Pancreas (tissue), 10 donors: ENCODE measurements around the gene LOXL1. TPM values are rescaled to one million over a fixed set of nuclear protein-coding genes. Genes with fewer than 3 reads are reported as not detected.

Experiments
- ATAC-seq, 4 donors: fragments of 200-7000 bp; cut with Tn5 transposase; one replicate each; pipeline versions ENCODE4 v1.8.0 to v1.9.1; 2020; ENCODE audit warnings: mild to moderate bottlenecking in 4 of 4, moderate library complexity in 4 of 4
- DNase-seq, 6 donors: peaks; one replicate each; pipeline ENCODE4 v3.0.0-alpha.2; 2020
- FAIRE-seq: peaks from 2 replicates; lab custom pipeline; 2012; peaks lifted over from hg19 to GRCh38; lab: Jason Lieb, UNC
- H3K27ac ChIP-seq, 4 donors: fragments of 200-600 bp; sonication (generic); 1 replicate in 3 of 4; 2 replicates in 1 of 4; pipeline versions ENCODE4 v1.5.0 to v1.8.0; 2020
- H3K27me3 ChIP-seq, 4 donors: fragments of 200-600 bp; one replicate each; pipeline ENCODE4 v1.8.0; 2021
- H3K36me3 ChIP-seq, 3 donors: fragments of 200-600 bp; sonication (generic) in 1 of 3; one replicate each; pipeline versions ENCODE4 v1.5.0 to v1.8.0; 2020 to 2021
- H3K4me1 ChIP-seq, 3 donors: fragments of 200-600 bp; one replicate each; pipeline ENCODE4 v1.8.0; 2021
- H3K4me3 ChIP-seq, 4 donors: fragments of 200-600 bp; sonication (generic) in 2 of 4; one replicate each; pipeline versions ENCODE4 v1.5.0 to v1.8.0; 2020 to 2021
- H3K9me3 ChIP-seq, 4 donors: fragments of 200-600 bp; one replicate each; pipeline ENCODE4 v1.8.0; 2021
- CTCF ChIP-seq, 4 donors: fragments of 200-600 bp; sonication (generic) in 3 of 4; IDR thresholded peaks; one replicate each; pipeline versions ENCODE4 v1.5.0 to v1.8.0; 2021; ENCODE audit warnings: antibody characterized with exemption in 4 of 4
- WGBS, 2 donors: extraction: QIAGEN DNeasy Blood & Tissue Kit; methylation state at CpG; one replicate each; pipeline ENCODE4 v1.1.7; 2013; 5-methylcytosine and 5-hydroxymethylcytosine counted together
- intact Hi-C, 3 donors: fragments of 100-400 bp; cut with DNase I; formaldehyde crosslinking; loops; one replicate each; pipeline versions ENCODE4 v1.11.1 to v1.14.2; 2022
- polyA plus RNA-seq, 2 donors: library from polyadenylated mRNA; stranded (reverse); fragments of 200-250 nt; gene quantifications; one replicate each; pipeline ENCODE4 v1.2.3, GENCODE V29; 2013
- total RNA-seq, 6 donors: library from RNA; stranded (reverse); fragmentation: NEBNext Ultra II Directional in 4 of 6; extraction: Animal tissue kit (Norgen Biotek cat#: 25700) in 4 of 6; gene quantifications; one replicate each; pipeline versions ENCODE4 v1.2.1 to v1.2.4, GENCODE V29; 2021 to 2023
- donor health status: healthy with polysubstance abuse.
- donor health status: DM: no; HTN: no; CAD: no; lungs with moderate emphysema.
- donor health status: DM: no; HTN: no; CAD: no.
- donor health status: control.
- donor health status: control.
- donor health status: Bipolar disorder and iron deficiency.
- donor health status: DM: yes; HTN: yes; CAD: no.
- donor health status: DM: no; HTN: no; CAD: no.
- donor health status: DM: no; HTN: no; CAD: no.
- donor health status: DM: yes; HTN: yes; CAD: no.

The LOXL1 gene
- total and polyA plus RNA-seq, 8 donors, result 2.2 to 14.9 (median 5.5) TPM

GRCh38 chr15:73996267-73996666 is 70.0 kb downstream of the LOXL1 start:
- Histone ChIP-seq H3K27me3 (no peaks in the 10 kb centered on the region), H3K27ac (no peak overlapping the region), H3K36me3 (no peaks in the 10 kb centered on the region), H3K9me3 (no peaks in the 10 kb centered on the region), H3K4me1 (peaks cover 5 to 30% (median 9%) of the 10 kb centered on the region in 3 donors), H3K4me3 (peak overlapping the region in 1 of 4 donors; percentile 78)
- FAIRE-seq, result no peak
- 70 to 73% methylated on average over 2 of the region's 2 CpGs for WGBS, 2 donors
- no peak for DNase-seq
- TF ChIP-seq CTCF (IDR thresholded peaks at IDR 0.05), result no peak
- ATAC-seq, result no peak
- intact Hi-C loops, result no loop called here

- no peak for DNase-seq
- intact Hi-C loops, result no loop called here
- H3K4me3 ChIP-seq, result peak overlapping the region in 2 of 4 donors; percentile 0 to 78
- H3K27ac ChIP-seq, result peak overlapping the region in 1 of 4 donors; percentile 18
- no peak for FAIRE-seq
- TF ChIP-seq CTCF (IDR thresholded peaks at IDR 0.05), result no peak
- no peaks in the 10 kb centered on the region for H3K9me3 ChIP-seq
- peaks cover 5 to 27% (median 9%) of the 10 kb centered on the region in 3 donors for H3K4me1 ChIP-seq
- 73 to 77% methylated on average over 5 of the region's 5 CpGs for WGBS, 2 donors
- no peak for ATAC-seq
- H3K27me3 ChIP-seq, result no peaks in the 10 kb centered on the region
- no peaks in the 10 kb centered on the region for H3K36me3 ChIP-seq
Observed at GRCh38 chr15:73996939-73997338, 70.7 kb downstream of the LOXL1 start.

GRCh38 chr15:73997986-73998385 is 71.7 kb downstream of the LOXL1 start:
- intact Hi-C loops, result no loop called here
- ATAC-seq (no peak), DNase-seq (no peak), FAIRE-seq (no peak)
- 91 to 94% methylated on average over 27 of the region's 27 CpGs for WGBS, 2 donors
- Histone ChIP-seq H3K4me3 (no peak overlapping the region), H3K36me3 (no peaks in the 10 kb centered on the region), H3K4me1 (peaks cover 0 to 21% (median 9%) of the 10 kb centered on the region in 3 donors), H3K9me3 (no peaks in the 10 kb centered on the region), H3K27me3 (no peaks in the 10 kb centered on the region), H3K27ac (no peak overlapping the region)
- TF ChIP-seq CTCF (IDR thresholded peaks at IDR 0.05), result no peak

Other genes with a start within 250 kb of the LOXL1 start
- 10 to 100 TPM; 13.9 to 56.0 (median 18.0) TPM for gene CD276, start 242.1 kb upstream of the LOXL1 start, total RNA-seq
- gene CD276, start 242.1 kb upstream of the LOXL1 start, polyA plus RNA-seq, result 10 to 100 TPM; 26.4 to 30.4 TPM
- 1 to 10 TPM in 4 of 6 donors, under 1 TPM in 2; 0.42 to 2.7 (median 1.6) TPM for gene INSYN1, start 173.1 kb upstream of the LOXL1 start, total RNA-seq
- 10 to 100 TPM in 1 of 2 donors, 1 to 10 TPM in 1; 6.0 to 28.2 TPM for gene INSYN1, start 173.1 kb upstream of the LOXL1 start, polyA plus RNA-seq
- gene TBC1D21, start 52.9 kb upstream of the LOXL1 start, total RNA-seq, result not detected
- not detected for gene TBC1D21, start 52.9 kb upstream of the LOXL1 start, polyA plus RNA-seq
- 10 to 100 TPM in 2 of 6 donors, 1 to 10 TPM in 4; 5.2 to 12.3 (median 6.9) TPM for gene STOML1, start 65.8 kb downstream of the LOXL1 start, total RNA-seq
- 10 to 100 TPM; 13.1 to 13.2 TPM for gene STOML1, start 65.8 kb downstream of the LOXL1 start, polyA plus RNA-seq
- gene PML, start 68.3 kb downstream of the LOXL1 start, total RNA-seq, result 10 to 100 TPM; 10.6 to 31.7 (median 13.0) TPM
- 10 to 100 TPM; 17.6 to 19.1 TPM for gene PML, start 68.3 kb downstream of the LOXL1 start, polyA plus RNA-seq
- gene GOLGA6A, start 156.1 kb downstream of the LOXL1 start, total RNA-seq, result not detected
- not detected for gene GOLGA6A, start 156.1 kb downstream of the LOXL1 start, polyA plus RNA-seq
- gene ISLR2, start 204.1 kb downstream of the LOXL1 start, total RNA-seq, result under 1 TPM; 0.08 to 0.50 (median 0.16) TPM
- gene ISLR2, start 204.1 kb downstream of the LOXL1 start, polyA plus RNA-seq, result under 1 TPM; 0.23 to 0.31 TPM
- 10 to 100 TPM in 1 of 6 donors, 1 to 10 TPM in 5; 1.5 to 29.4 (median 3.2) TPM for gene ISLR, start 247.2 kb downstream of the LOXL1 start, total RNA-seq
- 1 to 10 TPM; 3.1 to 3.6 TPM for gene ISLR, start 247.2 kb downstream of the LOXL1 start, polyA plus RNA-seq